Tibial nerve (tissue), 4 donors: ENCODE results near the gene NBR1.
"Not testable (repeated sequence)": the region's sequence is repeated elsewhere in the genome, so short reads cannot be mapped to it uniquely, and the experiment has no call there.

Experiments
- CTCF ChIP-seq, 5 experiments: fragments of 200-600 bp in 3 of 5; fragments of 450-650 bp in 2 of 5; sonication (generic) in 3 of 5; IDR thresholded peaks; one replicate each; pipeline ENCODE4 v1.5.1; 2016 to 2019; ENCODE audit warnings: antibody characterized with exemption in 5 of 5, mild to moderate bottlenecking in 3 of 5, moderate library complexity in 2 of 5
- EP300 ChIP-seq, 2 donors: sonication (generic); formaldehyde crosslinking; IDR thresholded peaks; one replicate each; pipeline ENCODE4 v1.6.1; 2017; ENCODE audit warnings: antibody characterized with exemption in 2 of 2, mild to moderate bottlenecking in 1 of 2
- POLR2A ChIP-seq, 2 donors: fragments of 450-650 bp; IDR thresholded peaks; one replicate each; pipeline ENCODE4 v1.6.1; 2017; ENCODE audit warnings: antibody characterized with exemption in 2 of 2, mild to moderate bottlenecking in 2 of 2, moderate library complexity in 2 of 2

- TF ChIP-seq POLR2A, CTCF, EP300 (IDR thresholded peaks at IDR 0.05): not testable (repeated sequence)
Measured at GRCh38 chr17:43153197-43153835, 17.7 kb upstream of the NBR1 start.
